Activated B cell treated with CpG ODN at 0.5 μM for 24 hours (primary cell): ENCODE measurements around the gene STK10. TPM values are rescaled to one million over a fixed set of nuclear protein-coding genes. Genes with fewer than 3 reads are reported as not detected.
A peak's percentile ranks its signal among the peaks of the same experiment; 100 is the strongest.
"Not testable (repeated sequence)": the region's sequence is repeated elsewhere in the genome, so short reads cannot be mapped to it uniquely, and the experiment has no call there.

Experiments
- ATAC-seq: fragments of 200-7000 bp; cut with Tn5 transposase; one replicate; pipeline ENCODE4 v1.10.0; 2021; ENCODE audit warnings: low read depth, mild to moderate bottlenecking, moderate library complexity
- CTCF ChIA-PET: fragments of 350-600 bp; sonication (Branson Sonifier 250); formaldehyde crosslinking; loops from one replicate; lab custom pipeline; 2021; ENCODE audit warnings: antibody characterized with exemption; lab: Charles Lee
- POLR2A ChIA-PET: fragments of 350-600 bp; sonication (Branson Sonifier 250); formaldehyde crosslinking; loops from one replicate; lab custom pipeline; 2021; ENCODE audit warnings: antibody characterized with exemption; lab: Charles Lee
- DNase-seq: peaks from one replicate; pipeline ENCODE4 v3.0.0; 2022
- H3K27ac Mint-ChIP-seq: one replicate; pipeline ENCODE4 v1.8.0; 2020; ENCODE audit warnings: mixed read lengths
- H3K27me3 Mint-ChIP-seq: one replicate; pipeline ENCODE4 v1.8.0; 2021; ENCODE audit warnings: mixed read lengths
- H3K36me3 Mint-ChIP-seq: one replicate; pipeline ENCODE4 v1.8.0; 2021; ENCODE audit warnings: low read depth, mixed read lengths
- H3K4me1 Mint-ChIP-seq: one replicate; pipeline ENCODE4 v1.8.0; 2021; ENCODE audit warnings: mixed read lengths
- H3K4me3 Mint-ChIP-seq: one replicate; pipeline ENCODE4 v1.8.0; 2020; ENCODE audit warnings: mild to moderate bottlenecking, mixed read lengths
- H3K9me3 Mint-ChIP-seq: one replicate; pipeline ENCODE4 v1.8.0; 2020; ENCODE audit warnings: mixed read lengths
- CTCF ChIP-seq: fragments of 200-600 bp; IDR thresholded peaks from one replicate; pipeline ENCODE4 v1.8.0; 2022; ENCODE audit warnings: antibody characterized with exemption, mild to moderate bottlenecking
- intact Hi-C: fragments of 100-400 bp; cut with micrococcal nuclease; formaldehyde crosslinking; loops from one replicate; pipeline ENCODE4 v1.15.1; 2024
- total RNA-seq: library from RNA; stranded (reverse); gene quantifications from 2 replicates; pipeline ENCODE4 v1.2.3, GENCODE V29; 2022

Gene STK10
- total RNA-seq, 1 donor from 2014 or later = 276 TPM

- ChIA-PET POLR2A (interaction anchor here (0.6 to 1.6 kb wide), 2 partner anchors 21 to 149 kb away, joined by 5 to 15 read pairs; no protein-coding TSS in a partner anchor), CTCF (no interaction called here)
- ATAC-seq = no peak
- intact Hi-C loops = loop anchor here (1.0 kb wide), 1 partner anchor 9 kb away; no protein-coding TSS in a partner anchor
- no peak for DNase-seq
- H3K27me3 Mint-ChIP-seq = no peaks in the 10 kb centered on the region
- no peak for TF ChIP-seq CTCF
- H3K9me3 Mint-ChIP-seq = no peaks in the 10 kb centered on the region
- peaks cover 77% of the 10 kb centered on the region for H3K4me1 Mint-ChIP-seq
- peaks cover 71% of the 10 kb centered on the region for H3K36me3 Mint-ChIP-seq
- H3K27ac Mint-ChIP-seq = peak overlapping the region; percentile 19
- H3K4me3 Mint-ChIP-seq = no peak overlapping the region
Observed at GRCh38 chr5:172153695-172154094, 34.3 kb downstream of the STK10 start.

- no peaks in the 10 kb centered on the region for H3K9me3 Mint-ChIP-seq
- intact Hi-C loops = loop anchor here (2.0 kb wide), 1 partner anchor 37 kb away; the partner anchor contains the start of gene STK10
- H3K27me3 Mint-ChIP-seq = no peaks in the 10 kb centered on the region
- ATAC-seq (no peak), DNase-seq (no peak)
- CTCF ChIA-PET = no interaction called here
- H3K27ac Mint-ChIP-seq = peak overlapping the region; percentile 47
- H3K4me3 Mint-ChIP-seq = no peak overlapping the region
- H3K36me3 Mint-ChIP-seq = peaks cover 83% of the 10 kb centered on the region
- POLR2A ChIA-PET = interaction anchor here (0.6 to 1.0 kb wide), 2 partner anchors 23 to 34 kb away, joined by 3 read pairs; no protein-coding TSS in a partner anchor
- peaks cover 69% of the 10 kb centered on the region for H3K4me1 Mint-ChIP-seq
- TF ChIP-seq CTCF = no peak
Observed at GRCh38 chr5:172151661-172152210, 36.3 kb downstream of the STK10 start.

- Mint-ChIP-seq H3K4me3 (peak overlapping the region; percentile 69), H3K4me1 (peaks cover 69% of the 10 kb centered on the region), H3K27me3 (no peaks in the 10 kb centered on the region), H3K27ac (peak overlapping the region; percentile 79), H3K9me3 (no peaks in the 10 kb centered on the region), H3K36me3 (peaks cover 81% of the 10 kb centered on the region)
- DNase-seq = no peak
- ChIA-PET POLR2A (interaction anchor here (0.6 to 0.7 kb wide), 2 partner anchors 9 to 32 kb away, joined by 3 to 4 read pairs; no protein-coding TSS in a partner anchor), CTCF (interaction anchor here (1.0 kb wide), 1 partner anchor 38 kb away, joined by 4 read pairs; no protein-coding TSS in a partner anchor)
- TF ChIP-seq CTCF = no peak
- peak; percentile 80 for ATAC-seq
- intact Hi-C loops = loop anchor here (2.0 kb wide), 1 partner anchor 38 kb away; the partner anchor contains the start of gene STK10
Observed at GRCh38 chr5:172150514-172151425, 37.3 kb downstream of the STK10 start.

DNA sequence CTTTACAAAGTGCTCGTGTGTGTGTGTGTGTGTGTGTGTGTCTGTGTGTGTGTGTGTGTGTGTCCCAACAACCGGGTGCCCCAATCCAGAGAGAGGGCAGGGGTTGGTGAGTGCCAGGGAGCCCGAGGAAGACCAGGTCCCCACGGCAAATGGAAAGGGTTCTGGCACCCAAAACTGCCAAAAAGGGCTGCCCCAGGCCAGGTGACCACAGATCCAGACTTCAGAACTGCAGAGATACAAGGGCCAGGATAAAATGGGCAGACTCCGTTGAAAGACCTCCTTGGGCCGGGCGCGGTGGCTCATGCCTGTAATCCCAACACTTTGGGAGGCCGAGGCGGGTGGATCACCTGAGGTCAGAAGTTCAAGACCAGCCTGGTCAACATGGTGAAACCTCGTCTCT, 38.5 kb downstream of the STK10 start:
- H3K4me3 Mint-ChIP-seq, H3K27me3 Mint-ChIP-seq, H3K9me3 Mint-ChIP-seq, H3K27ac Mint-ChIP-seq, ATAC-seq, DNase-seq, intact Hi-C loops, POLR2A ChIA-PET: not testable (repeated sequence)
- H3K36me3 Mint-ChIP-seq = peaks cover 78% of the 10 kb centered on the region
- CTCF ChIA-PET = interaction anchor here (0.7 kb wide), 1 partner anchor 51 kb away, joined by 4 read pairs; no protein-coding TSS in a partner anchor
- H3K4me1 Mint-ChIP-seq = peaks cover 69% of the 10 kb centered on the region

- H3K4me3 Mint-ChIP-seq = no peak overlapping the region
- H3K27me3 Mint-ChIP-seq = no peaks in the 10 kb centered on the region
- H3K36me3 Mint-ChIP-seq = peaks cover 76% of the 10 kb centered on the region
- H3K9me3 Mint-ChIP-seq = no peaks in the 10 kb centered on the region
- POLR2A ChIA-PET = no interaction called here
- no peak for TF ChIP-seq CTCF
- H3K27ac Mint-ChIP-seq = peak overlapping the region; percentile 4
- intact Hi-C loops = no loop called here
- CTCF ChIA-PET = no interaction called here
- ATAC-seq = no peak
- DNase-seq = no peak
- H3K4me1 Mint-ChIP-seq = peaks cover 69% of the 10 kb centered on the region
Observed at GRCh38 chr5:172149073-172149472, 39.0 kb downstream of the STK10 start.
